ENCODE measurements around the gene FNDC7. TPM values are rescaled to one million over a fixed set of nuclear protein-coding genes. Genes with fewer than 3 reads are reported as not detected.
"Not testable (repeated sequence)": the region's sequence is repeated elsewhere in the genome, so short reads cannot be mapped to it uniquely, and the experiment has no call there.

Gene FNDC7
- total RNA-seq, result not detected in 3 replicates
- long read RNA-seq, result 0 reads

- Mint-ChIP-seq H3K4me1 (ENCODE audit: low read depth) (peaks cover 25% of the 10 kb centered on the region), H3K9me3 (ENCODE audit: low read depth) (no peaks in the 10 kb centered on the region), H3K27me3 (ENCODE audit: low read depth) (no peaks in the 10 kb centered on the region), H3K4me3 (ENCODE audit: unreplicated experiment) (no peak within 1 kb of the TSS), H3K27ac (ENCODE audit: unreplicated experiment) (no peak within 1 kb of the TSS), H3K36me3 (ENCODE audit: low read depth) (no peaks in the 10 kb centered on the region)
- DNase-seq (ENCODE audit: low spot score), result no peak
- TF ChIP-seq CTCF (IDR thresholded peaks at IDR 0.05), result no peak
These were observed at the start of gene FNDC7 for GRCh38 chr1:108712606-108713150. Gene FNDC7 (plus strand): TSS chr1:108712908. CDS start chr1:108712934, 26 bp downstream.

GRCh38 chr1:108663074-108663473 is 49.6 kb upstream of the FNDC7 start:
- no peaks in the 10 kb centered on the region for H3K36me3 Mint-ChIP-seq (ENCODE audit: low read depth)
- no peaks in the 10 kb centered on the region for H3K27me3 Mint-ChIP-seq (ENCODE audit: low read depth)
- H3K9me3 Mint-ChIP-seq (ENCODE audit: low read depth), result no peaks in the 10 kb centered on the region
- H3K27ac Mint-ChIP-seq (ENCODE audit: unreplicated experiment), result no peak overlapping the region
- no peak for DNase-seq (ENCODE audit: low spot score)
- no peak overlapping the region for H3K4me3 Mint-ChIP-seq (ENCODE audit: unreplicated experiment)
- H3K4me1 Mint-ChIP-seq (ENCODE audit: low read depth), result peaks cover 6% of the 10 kb centered on the region
- no peak for TF ChIP-seq CTCF (IDR thresholded peaks at IDR 0.05)

GRCh38 chr1:108664481-108664880 is 48.2 kb upstream of the FNDC7 start:
- TF ChIP-seq CTCF (IDR thresholded peaks at IDR 0.05), result no peak
- H3K27ac Mint-ChIP-seq (ENCODE audit: unreplicated experiment), result no peak overlapping the region
- DNase-seq (ENCODE audit: low spot score), result no peak
- peaks cover 6% of the 10 kb centered on the region for H3K4me1 Mint-ChIP-seq (ENCODE audit: low read depth)
- H3K36me3 Mint-ChIP-seq (ENCODE audit: low read depth), result no peaks in the 10 kb centered on the region
- no peaks in the 10 kb centered on the region for H3K9me3 Mint-ChIP-seq (ENCODE audit: low read depth)
- no peak overlapping the region for H3K4me3 Mint-ChIP-seq (ENCODE audit: unreplicated experiment)
- H3K27me3 Mint-ChIP-seq (ENCODE audit: low read depth), result no peaks in the 10 kb centered on the region

GRCh38 chr1:108665067-108665466 is 47.6 kb upstream of the FNDC7 start:
- no peaks in the 10 kb centered on the region for H3K36me3 Mint-ChIP-seq (ENCODE audit: low read depth)
- no peak for TF ChIP-seq CTCF (IDR thresholded peaks at IDR 0.05)
- H3K9me3 Mint-ChIP-seq (ENCODE audit: low read depth), result no peaks in the 10 kb centered on the region
- no peak for DNase-seq (ENCODE audit: low spot score)
- peaks cover 12% of the 10 kb centered on the region for H3K4me1 Mint-ChIP-seq (ENCODE audit: low read depth)
- H3K27me3 Mint-ChIP-seq (ENCODE audit: low read depth), result no peaks in the 10 kb centered on the region
- H3K27ac Mint-ChIP-seq (ENCODE audit: unreplicated experiment), result no peak overlapping the region
- no peak overlapping the region for H3K4me3 Mint-ChIP-seq (ENCODE audit: unreplicated experiment)

- TF ChIP-seq CTCF (IDR thresholded peaks at IDR 0.05), result no peak
- H3K27me3 Mint-ChIP-seq (ENCODE audit: low read depth), result no peaks in the 10 kb centered on the region
- no peak for DNase-seq (ENCODE audit: low spot score)
- H3K27ac Mint-ChIP-seq (ENCODE audit: unreplicated experiment), result no peak overlapping the region
- H3K4me3 Mint-ChIP-seq (ENCODE audit: unreplicated experiment), result no peak overlapping the region
- no peaks in the 10 kb centered on the region for H3K9me3 Mint-ChIP-seq (ENCODE audit: low read depth)
- H3K36me3 Mint-ChIP-seq (ENCODE audit: low read depth), result no peaks in the 10 kb centered on the region
- H3K4me1 Mint-ChIP-seq (ENCODE audit: low read depth), result peaks cover 19% of the 10 kb centered on the region
These were observed 46.9 kb upstream of the FNDC7 start for GRCh38 chr1:108665771-108666170.

- H3K9me3 Mint-ChIP-seq (ENCODE audit: low read depth); H3K36me3 Mint-ChIP-seq (ENCODE audit: low read depth); H3K27me3 Mint-ChIP-seq (ENCODE audit: low read depth); H3K4me3 Mint-ChIP-seq (ENCODE audit: unreplicated experiment); DNase-seq (ENCODE audit: low spot score); H3K27ac Mint-ChIP-seq (ENCODE audit: unreplicated experiment): not testable (repeated sequence)
- peaks cover 13% of the 10 kb centered on the region for H3K4me1 Mint-ChIP-seq (ENCODE audit: low read depth)
These were observed 45.3 kb upstream of the FNDC7 start for GRCh38 chr1:108667422-108667821.
